HG02885 (cell line): ENCODE data around the gene ADRM1.

Source experiments
- ATAC-seq: cut with Tn5 transposase; IDR thresholded peaks from one replicate; pipeline ENCODE4 v1.9.1; 2021; ENCODE audit warnings: mild to moderate bottlenecking; ENCODE audit not compliant: unreplicated experiment, poor library complexity

ADRM1 gene, protein sequence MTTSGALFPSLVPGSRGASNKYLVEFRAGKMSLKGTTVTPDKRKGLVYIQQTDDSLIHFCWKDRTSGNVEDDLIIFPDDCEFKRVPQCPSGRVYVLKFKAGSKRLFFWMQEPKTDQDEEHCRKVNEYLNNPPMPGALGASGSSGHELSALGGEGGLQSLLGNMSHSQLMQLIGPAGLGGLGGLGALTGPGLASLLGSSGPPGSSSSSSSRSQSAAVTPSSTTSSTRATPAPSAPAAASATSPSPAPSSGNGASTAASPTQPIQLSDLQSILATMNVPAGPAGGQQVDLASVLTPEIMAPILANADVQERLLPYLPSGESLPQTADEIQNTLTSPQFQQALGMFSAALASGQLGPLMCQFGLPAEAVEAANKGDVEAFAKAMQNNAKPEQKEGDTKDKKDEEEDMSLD

DNA sequence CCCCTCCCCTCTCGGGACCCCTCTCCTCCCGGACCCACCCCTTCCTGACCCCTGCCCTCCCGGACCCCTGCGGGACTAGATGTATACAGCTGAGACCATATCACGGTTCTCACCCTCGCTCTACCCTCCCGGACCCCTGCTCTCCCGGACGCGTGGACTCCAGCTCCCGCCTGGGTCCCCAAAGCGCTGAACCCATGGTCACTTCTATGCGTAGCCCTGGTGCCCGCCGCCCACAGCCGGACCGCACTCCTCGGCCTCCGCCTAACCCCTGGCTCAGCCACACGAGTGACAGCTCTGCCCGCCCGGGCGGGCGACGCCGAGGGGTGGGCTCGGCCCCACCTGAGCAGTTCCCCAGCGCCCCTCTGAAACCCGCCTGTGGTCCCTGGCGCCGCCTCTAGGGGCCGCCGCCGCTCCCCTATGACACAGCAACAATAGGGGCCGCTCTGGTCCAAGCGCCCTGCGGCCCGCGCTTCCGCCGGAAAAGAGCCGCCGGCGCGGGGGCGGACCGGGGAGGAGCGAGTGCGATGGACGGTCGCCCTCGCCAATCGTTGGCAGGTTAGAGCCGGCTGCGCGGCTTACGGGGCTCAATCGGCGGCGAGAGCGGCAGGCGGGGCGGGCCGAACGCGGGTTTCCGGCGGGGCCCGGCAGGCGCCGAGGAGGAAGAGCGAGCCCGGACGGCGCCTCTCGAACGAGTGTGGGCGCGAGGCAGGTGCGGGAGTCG lies at the start of gene ADRM1:
ADRM1 (plus strand) TSS at position 657 of the 721 bp plus-strand sequence. CDS start 572 bp downstream, outside the sequence.
- peak; percentile 86 for ATAC-seq

DNA sequence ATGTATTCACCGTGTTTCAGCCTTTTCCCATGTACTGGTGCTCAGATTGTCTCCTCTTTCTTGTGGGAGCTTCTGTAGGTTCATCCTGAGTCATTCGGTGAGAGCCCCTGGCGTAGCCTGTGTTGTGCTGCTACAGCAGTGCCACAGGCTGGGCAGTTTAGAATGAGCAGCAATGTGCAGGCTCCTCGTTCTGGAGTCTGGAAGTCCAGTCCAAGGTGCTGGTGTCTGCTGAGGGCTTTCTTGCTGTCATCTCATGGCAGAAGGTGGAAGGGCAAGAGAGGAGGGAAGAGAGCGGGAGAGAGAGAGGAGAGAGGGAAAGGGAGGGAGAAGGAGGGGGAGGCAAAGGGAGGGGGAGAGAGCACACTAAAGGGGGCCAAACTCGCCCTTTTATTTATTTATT lies 49.4 kb upstream of the ADRM1 start:
- ATAC-seq: no peak

DNA sequence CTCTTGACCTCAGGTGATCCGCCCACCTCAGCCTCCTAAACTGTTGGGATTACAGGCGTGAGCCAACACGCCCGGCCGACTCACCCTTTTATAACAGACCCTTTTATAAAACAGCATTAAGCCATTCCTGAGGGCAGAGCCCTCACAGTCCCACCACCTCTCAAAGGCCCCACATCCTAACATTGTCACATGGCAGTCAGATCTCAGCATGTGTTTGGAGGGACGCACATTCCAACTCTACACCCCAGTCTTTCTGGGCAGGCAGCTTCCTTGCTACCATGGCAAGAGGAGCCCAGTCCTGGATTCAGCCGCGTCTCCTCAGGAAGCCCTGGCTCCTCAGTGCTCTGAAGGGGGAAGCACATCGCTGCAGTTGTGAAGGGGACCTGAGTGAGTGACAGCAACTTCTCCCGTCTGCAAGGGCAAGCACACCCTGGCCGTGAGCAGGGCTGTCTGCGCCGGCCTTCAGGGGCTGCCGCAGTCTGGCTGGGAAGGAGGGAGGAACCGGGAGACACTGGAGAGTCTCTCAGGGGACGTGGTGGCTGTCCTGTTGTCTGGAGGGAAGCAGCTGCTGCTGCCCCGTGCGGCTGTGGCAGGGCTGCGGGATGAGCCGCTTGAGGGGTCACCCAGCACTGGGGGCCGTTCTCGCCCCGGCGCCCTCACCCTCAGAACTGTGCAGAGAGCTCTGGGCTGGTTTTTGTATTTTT lies 48.6 kb upstream of the ADRM1 start:
- no peak for ATAC-seq

DNA sequence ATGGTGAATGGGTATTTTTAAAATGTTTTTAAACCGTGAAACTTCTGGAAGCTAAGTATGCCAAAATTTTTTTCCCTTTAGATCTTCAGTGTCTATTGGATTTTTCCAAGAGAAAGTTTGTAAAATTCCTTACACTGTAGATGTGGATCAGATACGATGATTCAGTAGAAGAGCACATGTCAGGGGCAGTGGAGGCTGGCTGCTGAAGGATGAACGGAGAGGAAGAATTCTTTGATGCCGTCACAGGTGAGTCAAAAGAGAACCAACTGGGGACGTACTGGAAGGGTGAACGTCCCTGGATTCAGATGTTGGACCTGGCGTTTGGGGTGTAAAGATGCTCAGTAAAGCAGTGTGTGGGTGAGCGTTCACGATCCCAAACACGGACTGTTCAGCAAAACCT lies 46.8 kb upstream of the ADRM1 start:
- no peak for ATAC-seq

GRCh38 chr20:62258499-62259293 lies 44.1 kb upstream of the ADRM1 start:
- no peak for ATAC-seq

DNA sequence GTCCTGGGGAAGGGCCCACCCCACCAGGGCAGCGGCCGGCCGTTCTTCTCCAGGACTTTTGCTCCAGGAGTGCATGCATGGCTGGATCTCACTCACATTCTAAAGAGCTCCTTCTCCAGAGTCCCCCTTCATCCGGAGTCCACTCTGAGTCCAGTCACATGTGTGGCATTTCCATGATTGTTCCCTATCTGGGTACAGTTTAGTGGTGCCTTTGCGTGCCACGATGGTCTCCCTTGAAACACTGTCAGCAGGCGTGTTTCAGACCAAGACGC lies 43.6 kb upstream of the ADRM1 start:
- no peak for ATAC-seq

- no peak for ATAC-seq
Measured at GRCh38 chr20:62262064-62262463, 40.7 kb upstream of the ADRM1 start.

- no peak for ATAC-seq
Measured at GRCh38 chr20:62263396-62263795, 39.4 kb upstream of the ADRM1 start.

- ATAC-seq: no peak
Measured at GRCh38 chr20:62265365-62265764, 37.4 kb upstream of the ADRM1 start.

GRCh38 chr20:62266340-62266739 lies 36.5 kb upstream of the ADRM1 start:
- ATAC-seq: no peak

GRCh38 chr20:62266851-62267250 lies 35.9 kb upstream of the ADRM1 start:
- no peak for ATAC-seq

GRCh38 chr20:62267543-62267942 lies 35.3 kb upstream of the ADRM1 start:
- no peak for ATAC-seq

DNA sequence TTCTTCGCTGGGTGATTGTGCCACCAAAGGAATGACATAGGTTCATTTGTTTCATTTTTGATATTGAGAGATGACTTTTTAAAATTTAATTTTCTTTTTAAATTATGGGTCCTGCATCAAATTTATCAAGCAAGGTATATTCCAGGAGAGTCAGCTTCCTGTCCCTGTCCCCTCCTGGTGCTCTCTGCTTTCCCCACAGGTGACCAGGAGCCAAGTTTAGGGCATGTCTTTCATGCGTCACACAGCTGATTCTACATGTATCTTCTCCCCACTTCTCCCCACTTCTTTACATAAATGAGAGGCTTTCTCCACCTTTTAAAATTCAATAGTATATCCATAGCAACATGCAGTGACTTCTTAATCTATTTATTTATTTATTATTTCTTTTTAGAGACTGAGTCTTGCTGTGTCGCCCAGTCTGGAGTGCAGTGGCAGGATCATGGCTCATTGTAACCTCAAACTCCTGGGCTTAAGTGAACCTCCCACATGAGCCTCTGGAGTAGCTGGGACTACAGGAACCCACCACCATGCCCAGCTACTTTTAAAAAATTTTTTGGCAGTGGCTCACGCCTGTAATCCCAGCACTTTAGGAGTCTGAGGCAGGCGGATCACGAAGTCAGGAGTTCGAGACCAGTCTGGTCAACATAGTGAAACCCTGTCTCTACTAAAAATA lies 34.4 kb upstream of the ADRM1 start:
- no peak for ATAC-seq

GRCh38 chr20:62269378-62269777 lies 33.4 kb upstream of the ADRM1 start:
- no peak for ATAC-seq

- ATAC-seq: no peak
Measured at GRCh38 chr20:62269871-62270270, 32.9 kb upstream of the ADRM1 start.

DNA sequence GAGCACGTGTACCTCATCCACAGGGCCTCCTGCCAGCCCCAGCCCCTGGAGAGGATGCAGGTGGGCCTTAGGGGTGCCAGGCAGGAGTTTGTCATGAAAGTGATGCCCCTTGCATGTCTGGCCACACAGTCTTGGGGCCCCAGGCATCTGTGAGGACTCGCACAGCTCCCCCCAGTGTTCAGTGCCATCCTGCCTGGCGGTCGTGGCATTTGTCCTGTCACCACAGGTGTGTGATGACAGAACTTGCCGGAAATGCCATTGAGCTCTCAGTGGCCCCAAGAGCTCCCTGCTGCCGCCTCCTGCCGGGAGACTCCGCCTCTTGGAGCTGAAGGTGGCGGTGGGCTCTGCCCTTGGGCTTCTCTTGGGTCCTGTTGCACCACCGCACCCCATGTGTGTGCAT lies 30.6 kb upstream of the ADRM1 start:
- ATAC-seq: no peak

DNA sequence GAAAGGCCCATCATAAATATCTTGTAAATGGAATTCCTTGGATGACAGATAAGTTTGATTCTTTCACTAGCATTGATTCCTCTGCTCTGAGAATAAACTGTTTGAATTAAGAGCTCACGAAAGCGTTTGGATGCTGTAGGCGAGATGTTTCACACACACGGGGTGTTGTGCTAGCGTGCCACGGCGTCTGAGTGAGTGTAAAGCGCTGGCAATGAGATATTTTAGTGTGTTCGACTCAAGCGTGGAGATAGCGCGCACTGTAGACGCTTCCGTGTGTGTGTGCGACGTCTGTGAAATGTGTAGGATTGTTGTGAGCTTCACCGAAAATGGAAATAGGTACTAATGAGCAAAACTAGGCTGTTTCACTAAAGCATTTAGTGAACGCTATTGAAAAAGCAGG lies 29.4 kb upstream of the ADRM1 start:
- no peak for ATAC-seq

GRCh38 chr20:62274332-62274950 lies 28.4 kb upstream of the ADRM1 start:
- no peak for ATAC-seq

DNA sequence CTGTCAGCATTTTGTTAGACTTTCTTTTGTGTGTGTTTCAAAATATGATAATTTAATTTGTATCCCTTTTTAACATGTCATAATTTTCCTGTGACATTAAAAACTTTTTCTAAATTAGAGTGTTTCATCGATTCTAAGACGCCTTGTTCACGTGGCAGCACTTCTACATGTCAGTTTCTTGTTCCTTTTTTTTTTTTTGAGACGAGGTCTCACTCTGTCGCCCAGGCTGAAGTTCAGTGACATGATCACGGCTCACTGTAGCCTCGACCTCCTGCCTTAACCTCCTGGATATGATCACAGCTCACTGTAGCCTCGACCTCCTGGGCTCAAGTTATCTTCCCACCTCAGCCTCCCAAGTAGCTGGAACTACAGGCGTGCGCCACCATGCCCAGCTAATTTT lies 27.6 kb upstream of the ADRM1 start:
- ATAC-seq: no peak

- no peak for ATAC-seq
Measured at GRCh38 chr20:62276439-62276838, 26.4 kb upstream of the ADRM1 start.
